ENCODE results near the gene ARMC9.

GRCh38 chr2:231305221-231305620, 106.8 kb downstream of the ARMC9 start:
- TF ChIP-seq CTCF (IDR thresholded peaks at IDR 0.05) (no peak), POLR2A (IDR thresholded peaks at IDR 0.05) (no peak)

Data from body of pancreas (tissue), 4 donors.